VCaP (cell line): Measurements from ENCODE around the gene TNFSF11.

Experiments used
- H3K27ac ChIP-seq: fragments of 450-650 bp; 2 replicates; pipeline ENCODE4 v1.5.1; 2017
- TF ChIP-seq, protein P1 (sequence below): fragments of 450-650 bp; conservative IDR thresholded peaks from 2 replicates; pipeline ENCODE4 v1.5.1; 2017; ENCODE audit warnings: mild to moderate bottlenecking, moderate library complexity

TNFSF11 gene

GRCh38 chr13:42574011-42574410 is at the start of gene TNFSF11:
Gene TNFSF11, plus strand, starts transcription at chr13:42574152. Its CDS starts 152 bp downstream, at chr13:42574304.
- TF ChIP-seq, protein P1, sequence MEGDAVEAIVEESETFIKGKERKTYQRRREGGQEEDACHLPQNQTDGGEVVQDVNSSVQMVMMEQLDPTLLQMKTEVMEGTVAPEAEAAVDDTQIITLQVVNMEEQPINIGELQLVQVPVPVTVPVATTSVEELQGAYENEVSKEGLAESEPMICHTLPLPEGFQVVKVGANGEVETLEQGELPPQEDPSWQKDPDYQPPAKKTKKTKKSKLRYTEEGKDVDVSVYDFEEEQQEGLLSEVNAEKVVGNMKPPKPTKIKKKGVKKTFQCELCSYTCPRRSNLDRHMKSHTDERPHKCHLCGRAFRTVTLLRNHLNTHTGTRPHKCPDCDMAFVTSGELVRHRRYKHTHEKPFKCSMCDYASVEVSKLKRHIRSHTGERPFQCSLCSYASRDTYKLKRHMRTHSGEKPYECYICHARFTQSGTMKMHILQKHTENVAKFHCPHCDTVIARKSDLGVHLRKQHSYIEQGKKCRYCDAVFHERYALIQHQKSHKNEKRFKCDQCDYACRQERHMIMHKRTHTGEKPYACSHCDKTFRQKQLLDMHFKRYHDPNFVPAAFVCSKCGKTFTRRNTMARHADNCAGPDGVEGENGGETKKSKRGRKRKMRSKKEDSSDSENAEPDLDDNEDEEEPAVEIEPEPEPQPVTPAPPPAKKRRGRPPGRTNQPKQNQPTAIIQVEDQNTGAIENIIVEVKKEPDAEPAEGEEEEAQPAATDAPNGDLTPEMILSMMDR: no peak
- H3K27ac ChIP-seq: no peak within 1 kb of the TSS

DNA sequence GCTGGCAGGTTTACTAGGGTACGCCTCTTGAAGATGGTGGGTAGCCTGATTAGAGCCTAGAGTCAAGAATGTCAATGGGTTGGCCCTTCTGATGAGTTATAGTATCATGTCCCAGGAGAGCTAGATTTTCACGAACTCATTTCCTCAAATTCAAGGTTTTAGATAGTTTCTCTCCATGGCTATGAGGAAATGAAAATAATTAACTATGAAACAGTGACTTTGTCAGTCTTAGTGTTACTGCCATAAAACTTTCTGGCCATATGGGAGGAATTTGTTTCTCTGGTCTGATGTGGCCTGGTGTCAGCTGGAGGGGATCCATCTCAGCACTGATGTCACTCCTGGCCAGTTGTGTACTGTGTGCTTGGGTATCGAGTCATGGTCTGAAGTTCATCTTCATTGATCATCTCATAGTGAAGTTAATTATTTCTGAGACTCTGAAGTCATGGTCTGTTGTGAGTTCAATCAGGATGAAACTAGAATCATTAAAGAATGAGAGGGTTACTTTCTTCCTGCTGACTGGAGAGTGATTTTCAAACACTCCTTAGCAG is 49.4 kb upstream of the TNFSF11 start:
- H3K27ac ChIP-seq: no peak overlapping the region
- TF ChIP-seq, protein P1: no peak

GRCh38 chr13:42525035-42525504 is 48.9 kb upstream of the TNFSF11 start:
- no peak overlapping the region for H3K27ac ChIP-seq
- TF ChIP-seq, protein P1: no peak

GRCh38 chr13:42526276-42526675 is 47.7 kb upstream of the TNFSF11 start:
- TF ChIP-seq, protein P1: no peak
- no peak overlapping the region for H3K27ac ChIP-seq

GRCh38 chr13:42526804-42527203 is 47.1 kb upstream of the TNFSF11 start:
- H3K27ac ChIP-seq: no peak overlapping the region
- TF ChIP-seq, protein P1: no peak

DNA sequence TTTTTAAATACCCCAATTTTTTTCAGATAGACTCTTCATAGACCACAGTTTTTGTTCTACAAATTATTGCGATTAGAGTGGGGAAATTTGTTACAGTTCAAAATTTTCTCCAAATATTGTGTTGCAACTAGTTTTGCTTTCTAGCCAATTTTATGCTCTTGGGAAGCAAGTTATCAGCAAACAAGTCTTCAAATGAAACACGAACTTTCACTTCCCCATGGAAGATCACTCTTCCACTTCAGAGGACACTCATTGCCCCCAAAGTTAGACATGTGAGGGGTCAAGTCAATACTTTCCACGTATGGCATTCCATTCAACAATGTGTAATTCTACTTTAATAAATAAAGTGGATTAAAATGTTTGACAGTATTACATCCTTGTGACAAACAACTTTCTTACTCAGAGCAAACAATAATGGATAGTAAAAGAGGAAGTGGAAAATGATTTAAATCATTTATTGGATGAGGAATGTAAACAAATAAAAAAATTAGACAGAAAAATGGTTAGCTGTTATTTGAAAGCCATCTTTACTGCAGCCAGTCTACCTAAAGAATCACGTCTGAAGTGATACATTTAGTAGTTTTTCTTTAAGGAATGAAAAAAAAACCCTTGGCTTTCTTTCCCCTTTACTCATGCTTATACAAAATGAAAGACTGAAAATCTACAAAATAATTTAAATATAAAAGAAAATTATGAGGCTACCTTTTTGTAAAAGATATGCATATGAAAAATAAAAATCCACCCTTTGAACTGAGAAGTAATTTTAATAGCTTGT is 41.2 kb upstream of the TNFSF11 start:
- H3K27ac ChIP-seq: no peak overlapping the region
- TF ChIP-seq, protein P1: no peak

- H3K27ac ChIP-seq: no peak overlapping the region
- TF ChIP-seq, protein P1: no peak
These were observed 40.7 kb upstream of the TNFSF11 start for GRCh38 chr13:42533336-42533591.
